ENCODE data around the gene KNSTRN. TPM values are rescaled to one million over a fixed set of nuclear protein-coding genes. Genes with fewer than 3 reads are reported as not detected.

Gene KNSTRN
- total and polyA plus RNA-seq, 2 of the 8 experiments (the other 6 are each of a cell fraction or from before 2014, with no cell fraction given), result 25.1 to 79.4 TPM

DNA sequence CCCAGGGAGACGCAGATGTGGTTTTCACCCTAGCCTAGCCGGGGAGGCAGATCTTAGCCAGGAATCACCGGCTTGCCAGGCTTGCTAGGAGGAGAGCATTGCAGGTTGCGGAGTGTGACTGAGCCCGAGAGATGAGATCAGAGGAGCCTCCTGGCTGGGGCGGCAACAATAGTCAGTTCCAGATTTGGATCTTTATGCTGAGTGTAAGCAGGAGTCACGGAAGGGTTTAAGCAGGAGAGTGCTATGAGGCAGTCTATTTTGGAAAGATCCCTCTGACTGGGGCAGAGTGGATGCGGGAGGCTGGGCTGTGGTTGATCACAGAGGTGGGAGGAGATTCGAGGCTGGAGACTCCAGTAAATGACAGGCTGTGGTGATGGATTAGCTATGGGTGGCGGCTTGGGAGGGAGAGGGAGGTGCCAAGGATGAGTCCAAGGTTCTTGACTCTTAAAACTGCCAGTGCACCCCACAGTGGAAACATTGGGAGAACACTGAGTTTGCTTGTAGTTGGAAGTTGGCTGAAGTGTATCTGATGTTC lies 47.8 kb downstream of the KNSTRN start:
- FAIRE-seq (no peak), DNase-seq (ENCODE audit: low read depth in 1 of 2, low spot score in 2 of 2) (no peak)
- peak overlapping the region; percentile 86; the same call in 1 of the 2 replicates for H3K18ac ChIP-seq (ENCODE audit: extremely low read depth, low read length)
- TF ChIP-seq ASH2L (IDR thresholded peaks at IDR 0.05; ENCODE audit: low read length), result no peak
- no peak for TF ChIP-seq RAD21 (IDR thresholded peaks at IDR 0.05 in 1 of 2, conservative IDR thresholded peaks at IDR 0.05 in 1 of 2; ENCODE audit: low read depth in 2 of 2, low read length in 2 of 2)
- no peak for TF ChIP-seq SP4 (IDR thresholded peaks at IDR 0.05; ENCODE audit: low read length)
- no peak for TF ChIP-seq POLR2AphosphoS5 (IDR thresholded peaks at IDR 0.05; ENCODE audit: low read depth, low read length)
- TF ChIP-seq NRF1 (IDR thresholded peaks at IDR 0.05; ENCODE audit: low read depth, low read length), result no peak
- no peak for TF ChIP-seq SIN3A (conservative IDR thresholded peaks at IDR 0.05 in 1 of 2, IDR thresholded peaks at IDR 0.05 in 1 of 2; ENCODE audit: low read depth in 1 of 2, low read length in 2 of 2)
- TF ChIP-seq, protein P1, sequence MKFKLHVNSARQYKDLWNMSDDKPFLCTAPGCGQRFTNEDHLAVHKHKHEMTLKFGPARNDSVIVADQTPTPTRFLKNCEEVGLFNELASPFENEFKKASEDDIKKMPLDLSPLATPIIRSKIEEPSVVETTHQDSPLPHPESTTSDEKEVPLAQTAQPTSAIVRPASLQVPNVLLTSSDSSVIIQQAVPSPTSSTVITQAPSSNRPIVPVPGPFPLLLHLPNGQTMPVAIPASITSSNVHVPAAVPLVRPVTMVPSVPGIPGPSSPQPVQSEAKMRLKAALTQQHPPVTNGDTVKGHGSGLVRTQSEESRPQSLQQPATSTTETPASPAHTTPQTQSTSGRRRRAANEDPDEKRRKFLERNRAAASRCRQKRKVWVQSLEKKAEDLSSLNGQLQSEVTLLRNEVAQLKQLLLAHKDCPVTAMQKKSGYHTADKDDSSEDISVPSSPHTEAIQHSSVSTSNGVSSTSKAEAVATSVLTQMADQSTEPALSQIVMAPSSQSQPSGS (IDR thresholded peaks at IDR 0.05; ENCODE audit: low read length), result no peak
- TF ChIP-seq CHD2 (IDR thresholded peaks at IDR 0.05; ENCODE audit: low read length), result no peak
- no peak for TF ChIP-seq SP2 (IDR thresholded peaks at IDR 0.05; ENCODE audit: low read length)
- TF ChIP-seq, protein P2, sequence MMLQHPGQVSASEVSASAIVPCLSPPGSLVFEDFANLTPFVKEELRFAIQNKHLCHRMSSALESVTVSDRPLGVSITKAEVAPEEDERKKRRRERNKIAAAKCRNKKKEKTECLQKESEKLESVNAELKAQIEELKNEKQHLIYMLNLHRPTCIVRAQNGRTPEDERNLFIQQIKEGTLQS (IDR thresholded peaks at IDR 0.05; ENCODE audit: insufficient read depth, low read depth, low read length), result no peak

More for the DNA sequence above, 47.8 kb downstream of the KNSTRN start:
- Histone ChIP-seq H3K23ac (ENCODE audit: insufficient read length) (no peak overlapping the region), H2AFZ (ENCODE audit: low read length) (peak overlapping the region; percentile 0; the same call in 1 of the 2 replicates), H3K79me2 (ENCODE audit: control insufficient read depth in 1 of 2, insufficient read depth in 2 of 2, low read length in 2 of 2) (no peaks in the 10 kb centered on the region), H3K9me3 (ENCODE audit: insufficient read depth in 2 of 2, low read depth in 1 of 2, low read length in 1 of 2) (no peaks in the 10 kb centered on the region), H4K20me1 (replicated peaks in 1 of 2; ENCODE audit: control insufficient read depth in 1 of 2, insufficient read depth in 2 of 2, low read length in 2 of 2) (no peaks in the 10 kb centered on the region), H3K23me2 (ENCODE audit: low read depth, low read length) (no peaks in the 10 kb centered on the region), H3K27ac (ENCODE audit: low read depth, low read length) (no peak overlapping the region), H3K27me3 (replicated peaks in 1 of 4; ENCODE audit: control insufficient read depth in 3 of 4, extremely low read depth in 1 of 4, insufficient read depth in 3 of 4, low read length in 3 of 4) (peaks cover 0 to 26% (median 8%) of the 10 kb centered on the region in 4 experiments; a peak in 5 of 7 replicates), H4K91ac (replicated peaks; ENCODE audit: insufficient read length, low read length) (no peak overlapping the region), H3K36me3 (ENCODE audit: control insufficient read depth in 2 of 4, insufficient read depth in 4 of 4, low read length in 3 of 4) (no peaks in the 10 kb centered on the region), H3K4me2 (ENCODE audit: insufficient read depth in 1 of 2, low read depth in 2 of 2, low read length in 2 of 2) (peak overlapping the region; percentile 13 to 25; a peak in 2 of 4 replicates), H3K9ac (replicated peaks in 1 of 4; ENCODE audit: extremely low read depth in 1 of 4, low read depth in 3 of 4, low read length in 3 of 4) (no peak overlapping the region), H3K14ac (ENCODE audit: insufficient read length) (no peak overlapping the region), H2BK120ac (replicated peaks; ENCODE audit: low read depth, low read length) (no peak overlapping the region), H2BK15ac (ENCODE audit: low read length) (peak overlapping the region; percentile 67; the same call in 1 of the 2 replicates), H4K8ac (ENCODE audit: extremely low read depth, insufficient read depth, low read length) (no peak overlapping the region), H3K4me3 (ENCODE audit: extremely low read depth in 1 of 4, insufficient read depth in 2 of 4, low read depth in 3 of 4, low read length in 4 of 4) (no peak overlapping the region), H2BK5ac (ENCODE audit: low read depth, low read length) (no peak overlapping the region), H3K4me1 (replicated peaks in 1 of 4; ENCODE audit: control insufficient read depth in 3 of 4, insufficient read depth in 4 of 4, low read length in 3 of 4) (peaks cover 4 to 16% (median 9%) of the 10 kb centered on the region in 4 experiments), H2BK20ac (ENCODE audit: low read length) (no peak overlapping the region), H2BK12ac (ENCODE audit: low read depth, low read length) (peak overlapping the region; percentile 77), H2AK5ac (ENCODE audit: low read depth, low read length) (no peak overlapping the region), H3K79me1 (ENCODE audit: low read depth, low read length) (no peaks in the 10 kb centered on the region), H3K4ac (replicated peaks; ENCODE audit: insufficient read length, low read depth, low read length) (no peak overlapping the region), H3K56ac (replicated peaks; ENCODE audit: insufficient read length, low read depth, low read length) (no peak overlapping the region), H4K5ac (ENCODE audit: insufficient read length, low read depth, low read length) (no peak overlapping the region)
- ChIA-PET POLR2A (ENCODE audit: partially characterized antibody) (interaction anchor here (1.0 to 3.7 kb wide), 8 partner anchors 9 to 151 kb away, joined by 3 to 23 read pairs (median 4); partner anchors contain the start of genes BAHD1 and KNSTRN), CTCF (ENCODE audit: partially characterized antibody) (interaction anchor here (0.6 to 3.1 kb wide), 7 partner anchors 8 to 104 kb away, joined by 3 to 18 read pairs (median 5); no protein-coding TSS in a partner anchor)
- 66% methylated on average over 10 of the region's 10 CpGs; no CpG with 5 or more reads in 1 of the 2 experiments for WGBS, 2 experiments (ENCODE audit: extremely low coverage in 1 of 2, insufficient coverage in 1 of 2, insufficient read length in 1 of 2, insufficient replicate concordance in 2 of 2, low coverage in 1 of 2, low lambda C conversion rate in 2 of 2, missing lambda C conversion rate in 1 of 2)

Data from H1 (cell line).